ENCODE data around the gene GRB7. TPM values are rescaled to one million over a fixed set of nuclear protein-coding genes. Genes with fewer than 3 reads are reported as not detected.

The GRB7 gene
- total and polyA plus RNA-seq, 9 of the 15 experiments (the other 6 are each of a cell fraction or from before 2014, with no cell fraction given): 0.04 to 6.2 (median 2.2) TPM

GRCh38 chr17:39740357-39741111 lies 2.8 kb downstream of the GRB7 start (continued):
- TF ChIP-seq E2F6 (IDR thresholded peaks at IDR 0.05; ENCODE audit: borderline replicate concordance in 1 of 2, extremely low read depth in 1 of 2, insufficient read depth in 1 of 2, insufficient read length in 1 of 2, low read depth in 1 of 2, low read length in 1 of 2, poor library complexity in 1 of 2, severe bottlenecking in 1 of 2) (peak in 1 of 2 experiments; percentile 10), MAZ (CRISPR knock-in tag; conservative IDR thresholded peaks at IDR 0.05 in 1 of 2, IDR thresholded peaks at IDR 0.05 in 1 of 2) (no peak), NFATC3 (IDR thresholded peaks at IDR 0.05) (no peak), PATZ1 (CRISPR knock-in tag; IDR thresholded peaks at IDR 0.05; ENCODE audit: borderline replicate concordance) (no peak), MTF1 (CRISPR knock-in tag; IDR thresholded peaks at IDR 0.05; ENCODE audit: borderline replicate concordance) (no peak), HMG20B (CRISPR knock-in tag; IDR thresholded peaks at IDR 0.05) (no peak), ARID1B (IDR thresholded peaks at IDR 0.05) (peak; percentile 42; the same call in 1 of the 2 replicates), WHSC1 (IDR thresholded peaks at IDR 0.05; ENCODE audit: low read length) (no peak), ZBED1 (IDR thresholded peaks at IDR 0.05) (no peak), MTA3 (IDR thresholded peaks at IDR 0.05; ENCODE audit: borderline replicate concordance) (no peak), CHD2 (IDR thresholded peaks at IDR 0.05; ENCODE audit: low read depth, low read length) (no peak), CTBP1 (IDR thresholded peaks at IDR 0.05; ENCODE audit: borderline replicate concordance) (peak; percentile 29; the same call in 1 of the 2 replicates), ATF3 (IDR thresholded peaks at IDR 0.05) (peak; percentile 37; the same call in 1 of the 2 replicates), ATF3 (CRISPR knock-in tag; conservative IDR thresholded peaks at IDR 0.05) (no peak)

Data from K562 (cell line).